Muscle of leg (tissue), 11 donors: ENCODE results near the gene PDZD11. TPM values are rescaled to one million over a fixed set of nuclear protein-coding genes. Genes with fewer than 3 reads are reported as not detected.
"Not testable (repeated sequence)": the region's sequence is repeated elsewhere in the genome, so short reads cannot be mapped to it uniquely, and the experiment has no call there.

Experiments used
- DNase-seq: peaks from one replicate; pipeline ENCODE4 v3.0.0; 2013
- H3K27ac ChIP-seq: one replicate; pipeline ENCODE4 v1.5.1; 2013; ENCODE audit warnings: mild to moderate bottlenecking, low read length, control low read depth
- H3K27me3 ChIP-seq: one replicate; pipeline ENCODE4 v1.6.1; 2013; ENCODE audit warnings: low read length; ENCODE audit not compliant: control insufficient read depth, insufficient read depth
- H3K36me3 ChIP-seq: one replicate; pipeline ENCODE4 v1.6.1; 2013; ENCODE audit warnings: low read length; ENCODE audit not compliant: control insufficient read depth, insufficient read depth
- H3K4me1 ChIP-seq: one replicate; pipeline ENCODE4 v1.6.1; 2013; ENCODE audit warnings: low read length; ENCODE audit not compliant: control insufficient read depth, insufficient read depth
- H3K4me3 ChIP-seq: one replicate; pipeline ENCODE4 v1.5.1; 2013; ENCODE audit warnings: low read length, control low read depth
- H3K9me3 ChIP-seq: replicated peaks from 2 replicates; pipeline ENCODE4 v1.6.1; 2013; ENCODE audit warnings: low read depth, low read length; ENCODE audit not compliant: control insufficient read depth
- WGBS: methylation state at CpG from one replicate; pipeline ENCODE4 v1.1.5; 2013; ENCODE audit warnings: missing lambda C conversion rate; ENCODE audit not compliant: insufficient coverage; 5-methylcytosine and 5-hydroxymethylcytosine counted together
- polyA plus RNA-seq, 8 donors: library from polyadenylated mRNA; unstranded; fragments of 120-200 nt; gene quantifications; one replicate each; pipeline versions ENCODE4 v1.2.1 to v1.2.3, GENCODE V29; 2013; ENCODE audit warnings: inconsistent platforms in 1 of 8, low replicate concordance in 1 of 8; ENCODE audit not compliant: insufficient read length in 8 of 8, insufficient read depth in 1 of 8
- total RNA-seq: library from RNA; stranded (reverse); fragments of 120-200 nt; gene quantifications from one replicate; pipeline ENCODE4 v1.2.4, GENCODE V29; 2013

PDZD11 gene
- total and polyA plus RNA-seq, 9 donors = 30.7 to 46.6 (median 39.9) TPM

- H3K4me1 ChIP-seq = no peaks in the 10 kb centered on the region
- no peak overlapping the region for H3K27ac ChIP-seq
- no peak for DNase-seq
- H3K9me3 ChIP-seq = no peaks in the 10 kb centered on the region
- no peak overlapping the region for H3K4me3 ChIP-seq
- 40% methylated on average over 1 of the region's 6 CpGs for WGBS
- H3K27me3 ChIP-seq = peaks cover 8% of the 10 kb centered on the region
- no peaks in the 10 kb centered on the region for H3K36me3 ChIP-seq
These were observed 44.8 kb downstream of the PDZD11 start for GRCh38 chrX:70244881-70245280.

- not testable (repeated sequence) for H3K9me3 ChIP-seq, H3K36me3 ChIP-seq, H3K4me1 ChIP-seq, H3K27ac ChIP-seq, H3K4me3 ChIP-seq, DNase-seq
- H3K27me3 ChIP-seq = peaks cover 14% of the 10 kb centered on the region
- WGBS = 62% methylated on average over 3 of the region's 5 CpGs
These were observed 46.1 kb downstream of the PDZD11 start for GRCh38 chrX:70243601-70244000.

- H3K36me3 ChIP-seq = no peaks in the 10 kb centered on the region
- no peak for DNase-seq
- 80% methylated on average over 2 of the region's 2 CpGs for WGBS
- H3K27me3 ChIP-seq = peaks cover 19% of the 10 kb centered on the region
- H3K4me1 ChIP-seq = no peaks in the 10 kb centered on the region
- no peak overlapping the region for H3K4me3 ChIP-seq
- no peaks in the 10 kb centered on the region for H3K9me3 ChIP-seq
- H3K27ac ChIP-seq = no peak overlapping the region
These were observed 48.2 kb downstream of the PDZD11 start for GRCh38 chrX:70241501-70241900.

- Histone ChIP-seq H3K9me3 (no peaks in the 10 kb centered on the region), H3K27ac (no peak overlapping the region), H3K27me3 (peaks cover 19% of the 10 kb centered on the region), H3K36me3 (no peaks in the 10 kb centered on the region), H3K4me1 (no peaks in the 10 kb centered on the region), H3K4me3 (no peak overlapping the region)
- DNase-seq = no peak
- no CpG with 5 or more reads among the region's 1 CpG for WGBS
These were observed 49.0 kb downstream of the PDZD11 start for GRCh38 chrX:70240751-70241150.

Other genes starting within 250 kb of the PDZD11 start
- not detected for gene AWAT2, start 240.0 kb downstream of the PDZD11 start, total RNA-seq
- gene AWAT2, start 240.0 kb downstream of the PDZD11 start, polyA plus RNA-seq = under 1 TPM in 1 of 8 donors, not detected in 7; 0.08 TPM
- gene OTUD6A, start 227.5 kb downstream of the PDZD11 start, total RNA-seq = not detected
- gene OTUD6A, start 227.5 kb downstream of the PDZD11 start, polyA plus RNA-seq = not detected
- gene IGBP1, start 156.5 kb downstream of the PDZD11 start, total RNA-seq = 120 TPM
- 100 to 1,000 TPM in 6 of 8 donors, 10 to 100 TPM in 2; 88.3 to 122 (median 105) TPM for gene IGBP1, start 156.5 kb downstream of the PDZD11 start, polyA plus RNA-seq
- not detected for gene DGAT2L6, start 112.4 kb downstream of the PDZD11 start, total RNA-seq
- not detected for gene DGAT2L6, start 112.4 kb downstream of the PDZD11 start, polyA plus RNA-seq
- gene AWAT1, start 55.3 kb downstream of the PDZD11 start, total RNA-seq = not detected
- gene AWAT1, start 55.3 kb downstream of the PDZD11 start, polyA plus RNA-seq = under 1 TPM in 1 of 8 donors, not detected in 7; 0.13 TPM
- 0.09 TPM for gene P2RY4, start 29.7 kb downstream of the PDZD11 start, total RNA-seq
- under 1 TPM in 5 of 8 donors, not detected in 3; 0.10 to 0.27 (median 0.20) TPM for gene P2RY4, start 29.7 kb downstream of the PDZD11 start, polyA plus RNA-seq
- not detected for gene ARR3, start 21.6 kb downstream of the PDZD11 start, total RNA-seq
- gene ARR3, start 21.6 kb downstream of the PDZD11 start, polyA plus RNA-seq = under 1 TPM in 6 of 8 donors, not detected in 2; 0.16 to 0.61 (median 0.46) TPM
- gene RAB41, start 7.8 kb downstream of the PDZD11 start, total RNA-seq = not detected
- under 1 TPM; 0.24 to 0.80 (median 0.64) TPM for gene RAB41, start 7.8 kb downstream of the PDZD11 start, polyA plus RNA-seq
- 5.1 TPM for gene KIF4A, start 177 bp upstream of the PDZD11 start, total RNA-seq
- 10 to 100 TPM in 3 of 8 donors, 1 to 10 TPM in 5; 5.8 to 12.7 (median 9.2) TPM for gene KIF4A, start 177 bp upstream of the PDZD11 start, polyA plus RNA-seq
- 0.09 TPM for gene GDPD2, start 133.4 kb upstream of the PDZD11 start, total RNA-seq
- gene GDPD2, start 133.4 kb upstream of the PDZD11 start, polyA plus RNA-seq = 1 to 10 TPM in 1 of 8 donors, under 1 TPM in 7; 0.38 to 1.0 (median 0.54) TPM
- 5.5 TPM for gene DLG3, start 154.9 kb upstream of the PDZD11 start, total RNA-seq
- gene DLG3, start 154.9 kb upstream of the PDZD11 start, polyA plus RNA-seq = 1 to 10 TPM; 4.7 to 9.0 (median 6.5) TPM